H1 (cell line): ENCODE measurements around the gene TEKT1. TPM values are rescaled to one million over a fixed set of nuclear protein-coding genes. Genes with fewer than 3 reads are reported as not detected.
A peak's percentile ranks its signal among the peaks of the same experiment; 100 is the strongest.
"Not testable (repeated sequence)": the region's sequence is repeated elsewhere in the genome, so short reads cannot be mapped to it uniquely, and the experiment has no call there.

Experiments used
- CTCF ChIA-PET: fragments of 300-600 bp; sonication (Branson Sonifier 250); formaldehyde crosslinking; loops from one replicate; lab custom pipeline; 2021; ENCODE audit not compliant: partially characterized antibody; lab: Charles Lee
- POLR2A ChIA-PET: fragments of 300-600 bp; sonication (Branson Sonifier 250); formaldehyde crosslinking; loops from one replicate; lab custom pipeline; 2021; ENCODE audit warnings: inconsistent platforms; ENCODE audit not compliant: partially characterized antibody; lab: Charles Lee
- DNase-seq, 2 experiments: peaks; one replicate each; pipeline versions ENCODE4 v3.0.0 to v3.0.0-alpha.2; 2010 to 2022; ENCODE audit warnings: low spot score in 2 of 2, low read depth in 1 of 2, mixed read lengths in 1 of 2
- FAIRE-seq: peaks from 2 replicates; lab custom pipeline; 2011; peaks lifted over from hg19 to GRCh38; lab: Jason Lieb, UNC
- H2AFZ ChIP-seq: 2 replicates; pipeline ENCODE4 v1.8.1; 2012; ENCODE audit warnings: low read length, inconsistent platforms
- H2AK5ac ChIP-seq: 2 replicates; pipeline ENCODE4 v1.6.1; 2013; ENCODE audit warnings: low read depth, low read length
- H2BK120ac ChIP-seq: replicated peaks from 2 replicates; pipeline ENCODE3; 2013; ENCODE audit warnings: low read depth, low read length, inconsistent platforms
- H2BK12ac ChIP-seq: 2 replicates; pipeline ENCODE4 v1.6.1; 2013; ENCODE audit warnings: low read depth, low read length
- H2BK15ac ChIP-seq: 2 replicates; pipeline ENCODE4 v1.6.1; 2013; ENCODE audit warnings: low read length
- H2BK20ac ChIP-seq: 2 replicates; pipeline ENCODE4 v1.6.1; 2013; ENCODE audit warnings: low read length
- H2BK5ac ChIP-seq: 2 replicates; pipeline ENCODE4 v1.6.1; 2013; ENCODE audit warnings: low read depth, low read length
- H3K14ac ChIP-seq: 2 replicates; pipeline ENCODE4 v1.6.1; 2013; ENCODE audit warnings: inconsistent platforms; ENCODE audit not compliant: insufficient read length
- H3K18ac ChIP-seq: 2 replicates; pipeline ENCODE4 v1.6.1; 2013; ENCODE audit warnings: low read length; ENCODE audit errors: extremely low read depth
- H3K23ac ChIP-seq: 2 replicates; pipeline ENCODE4 v1.6.1; 2013; ENCODE audit warnings: inconsistent platforms; ENCODE audit not compliant: insufficient read length
- H3K23me2 ChIP-seq: 2 replicates; pipeline ENCODE4 v1.6.1; 2013; ENCODE audit warnings: low read depth, low read length
- H3K27ac ChIP-seq: 2 replicates; pipeline ENCODE4 v1.6.1; 2011; ENCODE audit warnings: low read depth, low read length, inconsistent platforms
- H3K27me3 ChIP-seq, 4 experiments: replicated peaks in 1 of 4; 1 replicate in 1 of 4; 2 replicates in 3 of 4; pipeline versions ENCODE4 v1.6.1 to v1.8.1; 2011 to 2013; ENCODE audit warnings: low read length in 3 of 4, mild to moderate bottlenecking in 3 of 4, inconsistent platforms in 2 of 4, mixed read lengths in 2 of 4, moderate library complexity in 1 of 4; ENCODE audit not compliant: control insufficient read depth in 3 of 4, insufficient read depth in 3 of 4; ENCODE audit errors: extremely low read depth in 1 of 4
- H3K36me3 ChIP-seq, 4 experiments: 2 replicates each; pipeline versions ENCODE4 v1.6.1 to v1.8.1; 2011 to 2013; ENCODE audit warnings: mild to moderate bottlenecking in 4 of 4, low read length in 3 of 4, moderate library complexity in 2 of 4, control low read depth in 1 of 4, inconsistent platforms in 1 of 4; ENCODE audit not compliant: insufficient read depth in 4 of 4, control insufficient read depth in 2 of 4
- H3K4ac ChIP-seq: replicated peaks from 2 replicates; pipeline ENCODE3; 2013; ENCODE audit warnings: low read length, low read depth, mixed read lengths, inconsistent platforms; ENCODE audit not compliant: insufficient read length
- H3K4me1 ChIP-seq, 4 experiments: replicated peaks in 1 of 4; 1 replicate in 1 of 4; 2 replicates in 3 of 4; pipeline versions ENCODE4 v1.6.1 to v1.8.1; 2011 to 2013; ENCODE audit warnings: low read length in 3 of 4, inconsistent platforms in 2 of 4, mixed read lengths in 1 of 4; ENCODE audit not compliant: insufficient read depth in 4 of 4, control insufficient read depth in 3 of 4
- H3K4me2 ChIP-seq, 2 experiments: 2 replicates each; pipeline versions ENCODE4 v1.6.1 to v1.8.1; 2011 to 2013; ENCODE audit warnings: low read depth in 2 of 2, low read length in 2 of 2, control low read depth in 1 of 2, inconsistent platforms in 1 of 2, mild to moderate bottlenecking in 1 of 2; ENCODE audit not compliant: insufficient read depth in 1 of 2
- H3K4me3 ChIP-seq, 4 experiments: fragments of 200-600, 300-600 bp in 1 of 4; sonication (generic), shearing (Covaris generic), sonication (Bioruptor Twin) in 1 of 4; 2 replicates each; pipeline versions ENCODE4 v1.5.1 to v1.8.1; 2011 to 2016; ENCODE audit warnings: low read length in 4 of 4, low read depth in 3 of 4, control low read depth in 2 of 4, inconsistent platforms in 2 of 4, mild to moderate bottlenecking in 2 of 4, mixed read lengths in 1 of 4, moderate library complexity in 1 of 4; ENCODE audit not compliant: insufficient read depth in 2 of 4; ENCODE audit errors: extremely low read depth in 1 of 4
- H3K56ac ChIP-seq: replicated peaks from 2 replicates; pipeline ENCODE3; 2013; ENCODE audit warnings: low read depth, mild to moderate bottlenecking, mixed read lengths, low read length, inconsistent platforms; ENCODE audit not compliant: insufficient read length
- H3K79me1 ChIP-seq: 2 replicates; pipeline ENCODE4 v1.6.1; 2013; ENCODE audit warnings: low read depth, low read length, control low read depth
- H3K79me2 ChIP-seq, 2 experiments: 2 replicates each; pipeline versions ENCODE4 v1.6.1 to v1.8.1; 2012 to 2013; ENCODE audit warnings: low read length in 2 of 2, mild to moderate bottlenecking in 2 of 2, inconsistent platforms in 1 of 2; ENCODE audit not compliant: insufficient read depth in 2 of 2, control insufficient read depth in 1 of 2
- H3K9ac ChIP-seq, 4 experiments: replicated peaks in 1 of 4; 1 replicate in 1 of 4; 2 replicates in 3 of 4; pipeline versions ENCODE4 v1.6.1 to v1.8.1; 2011 to 2013; ENCODE audit warnings: low read depth in 3 of 4, low read length in 3 of 4, control low read depth in 2 of 4, mild to moderate bottlenecking in 2 of 4, moderate library complexity in 2 of 4, inconsistent platforms in 1 of 4; ENCODE audit errors: extremely low read depth in 1 of 4
- H3K9me3 ChIP-seq, 2 experiments: 2 replicates each; pipeline versions ENCODE4 v1.6.1 to v1.8.1; 2012 to 2013; ENCODE audit warnings: mild to moderate bottlenecking in 2 of 2, moderate library complexity in 2 of 2, control low read depth in 1 of 2, inconsistent platforms in 1 of 2, low read depth in 1 of 2, low read length in 1 of 2, mixed read lengths in 1 of 2; ENCODE audit not compliant: insufficient read depth in 2 of 2
- H4K20me1 ChIP-seq, 2 experiments: replicated peaks in 1 of 2; 2 replicates each; pipeline versions ENCODE3 to v1.8.1; 2011 to 2013; ENCODE audit warnings: inconsistent platforms in 2 of 2, low read length in 2 of 2, mild to moderate bottlenecking in 1 of 2; ENCODE audit not compliant: insufficient read depth in 2 of 2, control insufficient read depth in 1 of 2
- H4K5ac ChIP-seq: 2 replicates; pipeline ENCODE4 v1.6.1; 2013; ENCODE audit warnings: low read length, low read depth, mixed read lengths, inconsistent platforms; ENCODE audit not compliant: insufficient read length
- H4K8ac ChIP-seq: 2 replicates; pipeline ENCODE4 v1.8.0; 2013; ENCODE audit warnings: mild to moderate bottlenecking, moderate library complexity, low read length, inconsistent platforms; ENCODE audit not compliant: insufficient read depth; ENCODE audit errors: extremely low read depth
- H4K91ac ChIP-seq: replicated peaks from 2 replicates; pipeline ENCODE3; 2013; ENCODE audit warnings: low read length, mixed read lengths, inconsistent platforms; ENCODE audit not compliant: insufficient read length
- MAX ChIP-seq: IDR thresholded peaks from 2 replicates; pipeline ENCODE4 v1.6.1; 2012; ENCODE audit warnings: inconsistent platforms
- RAD21 ChIP-seq, 2 experiments: IDR thresholded peaks in 1 of 2; conservative IDR thresholded peaks in 1 of 2; 2 replicates each; pipeline ENCODE4 v1.6.1; 2011; ENCODE audit warnings: low read depth in 2 of 2, low read length in 2 of 2, improper control_type of control experiment in 1 of 2, inconsistent platforms in 1 of 2, mild to moderate bottlenecking in 1 of 2, moderate library complexity in 1 of 2
- WGBS, 2 experiments: shearing (Covaris generic) in 1 of 2; methylation state at CpG; one replicate each; pipeline versions ENCODE4 v1.1.6 to v1.1.7; 2013 to 2015; ENCODE audit warnings: low lambda C conversion rate in 2 of 2, mixed read lengths in 2 of 2, inconsistent platforms in 1 of 2, low coverage in 1 of 2, missing lambda C conversion rate in 1 of 2; ENCODE audit not compliant: insufficient replicate concordance in 2 of 2, insufficient coverage in 1 of 2, insufficient read length in 1 of 2; ENCODE audit errors: extremely low coverage in 1 of 2, missing lambda C conversion rate in 1 of 2; 5-methylcytosine and 5-hydroxymethylcytosine counted together
- polyA plus RNA-seq, 7 experiments: library from polyadenylated mRNA; depleted of rRNA in 3 of 7; stranded (reverse) in 5 of 7; unstranded in 2 of 7; fragments of >200 nt in 5 of 7; fragments of 200-250 nt in 2 of 7; gene quantifications; 1 replicate in 5 of 7; 2 replicates in 1 of 7; 4 replicates in 1 of 7; pipeline versions ENCODE4 v1.2.1 to v1.2.3, GENCODE V29; 2011 to 2013; ENCODE audit warnings: missing spikeins in 2 of 7, mixed read lengths in 2 of 7
- total RNA-seq: library from RNA; stranded (reverse); fragmentation: NEBNext Ultra II Directional; extraction: Animal tissue kit (Norgen Biotek cat#: 25700); gene quantifications from 2 replicates; pipeline ENCODE4 v1.2.1, GENCODE V29; 2021

TEKT1 gene
- total and polyA plus RNA-seq, 2 of the 8 experiments (the other 6 are each of a cell fraction or from before 2014, with no cell fraction given) = not detected

GRCh38 chr17:6775871-6776405 lies 55.6 kb downstream of the TEKT1 start, which contains the start of gene FBXO39 (continued):
- TF ChIP-seq MAX (peak; percentile 78; the same call in 1 of the 2 replicates), RAD21 (IDR thresholded peaks at IDR 0.05 in 1 of 2, conservative IDR thresholded peaks at IDR 0.05 in 1 of 2; ENCODE audit: low read depth in 2 of 2, low read length in 2 of 2) (no peak)

DNA sequence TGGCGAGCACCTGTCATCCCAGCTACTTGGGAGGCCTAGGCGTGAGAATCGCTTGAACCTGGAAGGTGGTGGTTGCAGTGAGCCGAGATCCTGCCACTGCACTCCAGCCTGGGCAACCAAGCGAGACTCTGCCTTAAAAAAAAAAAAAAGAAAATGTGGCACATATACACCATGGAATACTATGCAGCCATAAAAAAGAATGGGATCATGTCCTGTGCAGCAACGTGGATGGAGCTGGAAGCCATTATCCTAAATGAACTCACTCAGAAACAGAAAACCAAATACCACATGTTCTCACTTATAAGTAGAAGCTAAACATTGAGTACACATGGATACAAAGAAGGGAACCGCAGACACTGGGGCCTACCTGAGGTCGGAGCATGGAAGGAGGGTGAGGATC lies 56.6 kb downstream of the TEKT1 start:
- H2BK120ac ChIP-seq, H3K4ac ChIP-seq, H2BK5ac ChIP-seq, H3K4me1 ChIP-seq, H2AK5ac ChIP-seq, H2BK15ac ChIP-seq, H3K23me2 ChIP-seq, H2BK12ac ChIP-seq, H3K18ac ChIP-seq, FAIRE-seq, DNase-seq, H3K79me1 ChIP-seq, H4K20me1 ChIP-seq, H4K8ac ChIP-seq, H3K9ac ChIP-seq, H3K23ac ChIP-seq, H2BK20ac ChIP-seq, H3K9me3 ChIP-seq, H4K5ac ChIP-seq, H3K4me3 ChIP-seq, H4K91ac ChIP-seq, H3K79me2 ChIP-seq, H2AFZ ChIP-seq, H3K56ac ChIP-seq, H3K14ac ChIP-seq, H3K27ac ChIP-seq, H3K36me3 ChIP-seq, H3K4me2 ChIP-seq: not testable (repeated sequence)
- ChIA-PET POLR2A (interaction anchor here (0.6 kb wide), 1 partner anchor 885 kb away, joined by 6 read pairs; no protein-coding TSS in a partner anchor), CTCF (interaction anchor here (0.6 to 2.4 kb wide), 2 partner anchors 79 to 547 kb away, joined by 3 to 7 read pairs; no protein-coding TSS in a partner anchor)
- H3K27me3 ChIP-seq = peaks cover 2 to 17% (median 13%) of the 10 kb centered on the region in 4 experiments
- WGBS, 2 experiments = 96% methylated on average over 7 of the region's 8 CpGs; no CpG with 5 or more reads in 1 of the 2 experiments
